DMS 273 (cell line): ENCODE measurements around the gene RHOJ.

Experiments
- DNase-seq: peaks from one replicate; lab custom pipeline; 2025; ENCODE audit not compliant: unreplicated experiment; lab: John Stamatoyannopoulos, UW

The RHOJ gene

GRCh38 chr14:63205044-63205575, 867 bp downstream of the RHOJ start:
- DNase-seq, result no peak

- no peak for DNase-seq
Measured at GRCh38 chr14:63205866-63206265, 1.6 kb downstream of the RHOJ start.

GRCh38 chr14:63209160-63209559, 4.9 kb downstream of the RHOJ start:
- no peak for DNase-seq

GRCh38 chr14:63210812-63211211, 6.6 kb downstream of the RHOJ start:
- no peak for DNase-seq

GRCh38 chr14:63212209-63212608, 8.0 kb downstream of the RHOJ start:
- DNase-seq, result no peak

- DNase-seq, result no peak
Measured at GRCh38 chr14:63212776-63213500, 8.7 kb downstream of the RHOJ start.

- no peak for DNase-seq
Measured at GRCh38 chr14:63214417-63215196, 10.4 kb downstream of the RHOJ start.

- DNase-seq, result no peak
Measured at GRCh38 chr14:63220526-63220925, 16.3 kb downstream of the RHOJ start.

- DNase-seq, result no peak
Measured at GRCh38 chr14:63223596-63223995, 19.4 kb downstream of the RHOJ start.

- no peak for DNase-seq
Measured at GRCh38 chr14:63224196-63224595, 20.0 kb downstream of the RHOJ start.

- DNase-seq, result no peak
Measured at GRCh38 chr14:63228217-63228616, 24.0 kb downstream of the RHOJ start.

- no peak for DNase-seq
Measured at GRCh38 chr14:63229330-63230059, 25.3 kb downstream of the RHOJ start.

GRCh38 chr14:63231766-63232165, 27.5 kb downstream of the RHOJ start:
- no peak for DNase-seq

GRCh38 chr14:63237791-63238190, 33.5 kb downstream of the RHOJ start:
- DNase-seq, result no peak

GRCh38 chr14:63240221-63240620, 36.0 kb downstream of the RHOJ start:
- no peak for DNase-seq

GRCh38 chr14:63241096-63241495, 36.9 kb downstream of the RHOJ start:
- no peak for DNase-seq

- no peak for DNase-seq
Measured at GRCh38 chr14:63243646-63244045, 39.4 kb downstream of the RHOJ start.

- DNase-seq, result peak; percentile 65
Measured at GRCh38 chr14:63245893-63246292, 41.6 kb downstream of the RHOJ start.

- DNase-seq, result no peak
Measured at GRCh38 chr14:63248211-63248610, 44.0 kb downstream of the RHOJ start.

- no peak for DNase-seq
Measured at GRCh38 chr14:63249092-63249491, 44.8 kb downstream of the RHOJ start.

GRCh38 chr14:63257299-63257698, 53.1 kb downstream of the RHOJ start:
- no peak for DNase-seq

GRCh38 chr14:63262446-63262845, 58.2 kb downstream of the RHOJ start:
- DNase-seq, result no peak
